Right atrium auricular region (tissue), 2 donors: ENCODE results near the gene NBPF3. TPM values are rescaled to one million over a fixed set of nuclear protein-coding genes. Genes with fewer than 3 reads are reported as not detected.
"Not testable (repeated sequence)": the region's sequence is repeated elsewhere in the genome, so short reads cannot be mapped to it uniquely, and the experiment has no call there.

Experiments
- DNase-seq: peaks from one replicate; pipeline ENCODE4 v3.0.0-alpha.2; 2019; ENCODE audit warnings: low spot score
- H3K27ac ChIP-seq, 2 donors: fragments of 200-600 bp; sonication (generic); 1 replicate in 1 of 2; 2 replicates in 1 of 2; pipeline ENCODE4 v1.5.1; 2016 to 2019
- H3K27me3 ChIP-seq, 2 donors: fragments of 200-600 bp; sonication (generic); one replicate each; pipeline versions ENCODE4 v1.5.1 to v1.6.0; 2017 to 2019
- H3K36me3 ChIP-seq: fragments of 200-600 bp; sonication (generic); one replicate; pipeline ENCODE4 v1.5.1; 2016
- H3K4me1 ChIP-seq, 2 donors: fragments of 200-600 bp; sonication (generic); one replicate each; pipeline versions ENCODE4 v1.5.1 to v1.6.0; 2017 to 2019
- H3K4me3 ChIP-seq, 2 donors: fragments of 200-600 bp; sonication (generic); 1 replicate in 1 of 2; 2 replicates in 1 of 2; pipeline ENCODE4 v1.5.1; 2017 to 2019; ENCODE audit warnings: mild to moderate bottlenecking in 1 of 2, moderate library complexity in 1 of 2
- H3K9me3 ChIP-seq, 2 donors: fragments of 200-600 bp; sonication (generic); one replicate each; pipeline ENCODE4 v1.5.1; 2019
- CTCF ChIP-seq, 2 donors: fragments of 200-600 bp; sonication (generic); IDR thresholded peaks; one replicate each; pipeline ENCODE4 v1.5.1; 2019; ENCODE audit warnings: antibody characterized with exemption in 2 of 2
- total RNA-seq, 2 donors: library from RNA; depleted of rRNA; stranded (reverse); fragments of >200 nt; gene quantifications; one replicate each; pipeline ENCODE4 v1.1.0, GENCODE V29; 2016

The NBPF3 gene
- total RNA-seq, 2 donors from 2014 or later: 4.8 to 8.1 TPM

DNA sequence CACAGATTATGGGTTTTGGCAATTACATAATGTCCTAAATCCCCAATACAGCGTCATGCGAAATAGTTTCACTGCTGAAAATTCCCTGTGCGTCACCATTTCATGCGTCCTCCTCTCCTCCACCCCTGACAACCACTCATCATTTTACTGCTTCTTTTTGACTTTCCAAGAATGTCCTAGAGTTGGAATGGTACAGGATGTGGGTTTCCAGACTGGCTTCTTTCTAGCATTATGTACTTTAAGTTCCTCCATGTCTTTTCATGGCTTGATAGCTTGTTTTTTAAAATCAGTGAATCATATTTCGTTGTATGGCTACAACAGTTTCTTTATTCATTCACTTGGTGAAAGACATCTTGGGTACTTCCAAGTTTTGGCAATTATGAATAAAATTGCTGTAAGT, 7.4 kb downstream of the NBPF3 start:
- H3K27ac ChIP-seq: no peak overlapping the region
- no peak for DNase-seq
- no peak for TF ChIP-seq CTCF (IDR thresholded peaks at IDR 0.05)
- no peak overlapping the region for H3K4me3 ChIP-seq
- no peaks in the 10 kb centered on the region for H3K36me3 ChIP-seq
- H3K27me3 ChIP-seq: no peaks in the 10 kb centered on the region
- no peaks in the 10 kb centered on the region for H3K4me1 ChIP-seq
- H3K9me3 ChIP-seq: no peaks in the 10 kb centered on the region

- DNase-seq: no peak
- Histone ChIP-seq H3K4me1 (no peaks in the 10 kb centered on the region), H3K27ac (no peak overlapping the region), H3K4me3 (no peak overlapping the region), H3K9me3 (no peaks in the 10 kb centered on the region), H3K36me3 (no peaks in the 10 kb centered on the region), H3K27me3 (no peaks in the 10 kb centered on the region)
- TF ChIP-seq CTCF (IDR thresholded peaks at IDR 0.05): no peak
These were observed 10.0 kb downstream of the NBPF3 start for GRCh38 chr1:21449906-21450305.

- DNase-seq: no peak
- no peak overlapping the region for H3K4me3 ChIP-seq
- no peaks in the 10 kb centered on the region for H3K36me3 ChIP-seq
- H3K9me3 ChIP-seq: no peaks in the 10 kb centered on the region
- H3K27ac ChIP-seq: no peak overlapping the region
- TF ChIP-seq CTCF (IDR thresholded peaks at IDR 0.05): no peak
- H3K4me1 ChIP-seq: no peaks in the 10 kb centered on the region
- H3K27me3 ChIP-seq: no peaks in the 10 kb centered on the region
These were observed 11.3 kb downstream of the NBPF3 start for GRCh38 chr1:21451212-21451611.

GRCh38 chr1:21451981-21452411, 12.1 kb downstream of the NBPF3 start:
- Histone ChIP-seq H3K36me3 (no peaks in the 10 kb centered on the region), H3K4me1 (no peaks in the 10 kb centered on the region), H3K9me3 (no peaks in the 10 kb centered on the region), H3K27ac (no peak overlapping the region), H3K4me3 (no peak overlapping the region), H3K27me3 (no peaks in the 10 kb centered on the region)
- no peak for TF ChIP-seq CTCF (IDR thresholded peaks at IDR 0.05)
- DNase-seq: no peak

DNA sequence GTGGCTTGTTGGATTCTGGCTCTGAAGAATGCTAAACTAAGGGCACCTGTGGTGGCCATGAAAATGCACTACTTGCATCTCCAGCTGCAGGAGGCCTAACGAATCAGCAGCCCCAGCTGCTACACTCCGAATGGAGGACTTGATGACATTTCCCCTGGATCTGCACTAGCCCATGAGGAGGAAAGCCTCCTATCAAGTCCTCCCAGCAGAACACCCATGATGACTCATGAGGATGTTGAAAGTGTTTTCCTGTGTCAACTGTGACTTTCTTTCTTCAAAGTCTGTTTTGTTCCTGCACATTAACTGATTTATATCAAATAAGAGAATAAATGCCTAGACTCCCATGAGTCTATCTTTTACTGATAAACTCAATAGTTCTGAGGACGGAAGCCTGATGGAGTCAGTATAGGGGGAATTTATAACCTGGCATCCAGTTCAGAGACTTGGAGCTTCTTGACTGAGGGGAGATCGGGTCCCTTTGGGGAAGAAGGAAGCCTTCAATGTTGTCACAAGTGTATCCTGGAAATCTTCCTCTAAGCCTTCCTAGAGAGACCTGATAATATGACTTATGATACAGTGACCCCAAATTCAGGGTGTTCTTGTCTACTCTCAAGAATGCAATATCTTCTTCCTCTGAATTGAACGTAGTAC, 14.2 kb downstream of the NBPF3 start:
- not testable (repeated sequence) for H3K4me3 ChIP-seq, H3K4me1 ChIP-seq, H3K27ac ChIP-seq, H3K27me3 ChIP-seq, H3K36me3 ChIP-seq, H3K9me3 ChIP-seq, DNase-seq

DNA sequence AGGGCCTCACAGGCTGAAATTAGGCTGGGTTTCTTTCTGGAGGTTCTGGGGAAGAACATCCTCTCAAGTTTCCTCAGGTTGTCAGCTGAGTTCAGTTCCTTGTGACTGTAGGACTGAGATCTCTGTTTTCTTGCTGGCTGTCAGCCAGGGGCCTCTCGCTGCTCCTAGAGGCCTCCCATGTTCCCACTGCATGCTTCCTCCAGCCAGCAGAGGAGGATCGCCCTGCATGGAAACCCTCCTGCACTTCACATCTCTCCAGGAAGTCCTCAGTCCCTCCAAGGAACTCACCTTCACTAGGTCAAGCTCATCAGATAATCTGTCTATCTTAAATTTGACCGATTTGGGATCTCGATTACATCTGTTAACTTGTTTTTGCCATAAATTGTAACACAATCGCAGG, 15.0 kb downstream of the NBPF3 start:
- not testable (repeated sequence) for DNase-seq, H3K4me1 ChIP-seq, H3K27ac ChIP-seq, H3K27me3 ChIP-seq, H3K4me3 ChIP-seq, H3K36me3 ChIP-seq, H3K9me3 ChIP-seq

- no peaks in the 10 kb centered on the region for H3K27me3 ChIP-seq
- no peaks in the 10 kb centered on the region for H3K36me3 ChIP-seq
- no peak for DNase-seq
- TF ChIP-seq CTCF (IDR thresholded peaks at IDR 0.05): no peak
- no peak overlapping the region for H3K4me3 ChIP-seq
- no peaks in the 10 kb centered on the region for H3K4me1 ChIP-seq
- H3K27ac ChIP-seq: no peak overlapping the region
- H3K9me3 ChIP-seq: no peaks in the 10 kb centered on the region
These were observed 17.7 kb downstream of the NBPF3 start for GRCh38 chr1:21457654-21458053.

DNA sequence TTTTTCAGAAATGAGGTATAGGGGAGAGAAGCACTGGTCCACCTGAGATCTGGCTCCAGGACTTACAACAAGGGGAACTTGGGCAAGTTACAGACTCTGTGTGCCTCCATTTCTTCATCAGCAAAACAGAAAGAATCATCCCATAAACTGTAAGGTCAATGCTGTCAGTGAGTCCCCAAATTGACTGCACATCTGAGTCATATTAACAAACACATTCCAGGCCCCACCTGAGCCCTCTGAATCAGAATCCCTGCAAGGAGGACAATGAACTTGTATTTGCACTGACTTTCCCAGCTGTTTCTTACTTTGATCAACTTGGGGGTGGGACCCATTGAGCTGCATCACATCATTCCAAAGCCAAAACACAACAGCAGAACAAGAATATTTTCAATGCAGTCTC, 25.2 kb downstream of the NBPF3 start:
- H3K4me3 ChIP-seq, H3K27ac ChIP-seq, DNase-seq, H3K27me3 ChIP-seq, H3K9me3 ChIP-seq, H3K4me1 ChIP-seq, H3K36me3 ChIP-seq: not testable (repeated sequence)

- not testable (repeated sequence) for H3K4me3 ChIP-seq, DNase-seq, H3K27me3 ChIP-seq, H3K36me3 ChIP-seq, H3K4me1 ChIP-seq, H3K27ac ChIP-seq, H3K9me3 ChIP-seq
These were observed 28.0 kb downstream of the NBPF3 start for GRCh38 chr1:21467946-21468345.
